ENCODE data around the gene SUGCT.
"Not testable (repeated sequence)": the region's sequence is repeated elsewhere in the genome, so short reads cannot be mapped to it uniquely, and the experiment has no call there.

The SUGCT gene

GRCh38 chr7:40611095-40611871 lies 476.5 kb downstream of the SUGCT start:
- in situ Hi-C loops (cut with MboI; ENCODE audit: low pct_unique_long_range_greater_than_20kb, low sequenced_read_pairs, unreplicated experiment) = no loop called here
- no peak for TF ChIP-seq CTCF (IDR thresholded peaks at IDR 0.05; ENCODE audit: extremely low read depth, insufficient read depth, missing control alignments)
- DNase-seq (ENCODE audit: low spot score) = no peak

- DNase-seq (ENCODE audit: low spot score) = no peak
- in situ Hi-C loops (cut with MboI; ENCODE audit: low pct_unique_long_range_greater_than_20kb, low sequenced_read_pairs, unreplicated experiment) = no loop called here
- no peak for TF ChIP-seq CTCF (IDR thresholded peaks at IDR 0.05; ENCODE audit: extremely low read depth, insufficient read depth, missing control alignments)
Measured at GRCh38 chr7:40612298-40612697, 477.5 kb downstream of the SUGCT start.

- DNase-seq (ENCODE audit: low spot score) = no peak
- in situ Hi-C loops (cut with MboI; ENCODE audit: low pct_unique_long_range_greater_than_20kb, low sequenced_read_pairs, unreplicated experiment) = no loop called here
- no peak for TF ChIP-seq CTCF (IDR thresholded peaks at IDR 0.05; ENCODE audit: extremely low read depth, insufficient read depth, missing control alignments)
Measured at GRCh38 chr7:40619647-40620046, 484.8 kb downstream of the SUGCT start.

- in situ Hi-C loops (cut with MboI; ENCODE audit: low pct_unique_long_range_greater_than_20kb, low sequenced_read_pairs, unreplicated experiment) = no loop called here
- no peak for TF ChIP-seq CTCF (IDR thresholded peaks at IDR 0.05; ENCODE audit: extremely low read depth, insufficient read depth, missing control alignments)
- DNase-seq (ENCODE audit: low spot score) = no peak
Measured at GRCh38 chr7:40621592-40621998, 486.8 kb downstream of the SUGCT start.

- in situ Hi-C loops (cut with MboI; ENCODE audit: low pct_unique_long_range_greater_than_20kb, low sequenced_read_pairs, unreplicated experiment) = no loop called here
- DNase-seq (ENCODE audit: low spot score) = no peak
- TF ChIP-seq CTCF (IDR thresholded peaks at IDR 0.05; ENCODE audit: extremely low read depth, insufficient read depth, missing control alignments) = no peak
Measured at GRCh38 chr7:40622941-40623501, 488.2 kb downstream of the SUGCT start.

- DNase-seq (ENCODE audit: low spot score) = no peak
- in situ Hi-C loops (cut with MboI; ENCODE audit: low pct_unique_long_range_greater_than_20kb, low sequenced_read_pairs, unreplicated experiment) = no loop called here
- no peak for TF ChIP-seq CTCF (IDR thresholded peaks at IDR 0.05; ENCODE audit: extremely low read depth, insufficient read depth, missing control alignments)
Measured at GRCh38 chr7:40623863-40624262, 489.1 kb downstream of the SUGCT start.

GRCh38 chr7:40627361-40627760 lies 492.6 kb downstream of the SUGCT start:
- DNase-seq (ENCODE audit: low spot score); in situ Hi-C loops (cut with MboI; ENCODE audit: low pct_unique_long_range_greater_than_20kb, low sequenced_read_pairs, unreplicated experiment): not testable (repeated sequence)

Data from GM13977 (cell line).